Activated CD4-positive, alpha-beta T cell treated with anti-CD3 and anti-CD28 coated beads for 4 hours (primary cell): Measurements from ENCODE around the gene CEACAM21.
"Not testable (repeated sequence)": the region's sequence is repeated elsewhere in the genome, so short reads cannot be mapped to it uniquely, and the experiment has no call there.

ENCODE experiments used
- DNase-seq, 2 donors: peaks; one replicate each; pipeline ENCODE4 v3.0.0-alpha.2; 2020

Gene CEACAM21

GRCh38 chr19:41551212-41551610, 24.8 kb upstream of the CEACAM21 start:
- DNase-seq, result no peak

DNA sequence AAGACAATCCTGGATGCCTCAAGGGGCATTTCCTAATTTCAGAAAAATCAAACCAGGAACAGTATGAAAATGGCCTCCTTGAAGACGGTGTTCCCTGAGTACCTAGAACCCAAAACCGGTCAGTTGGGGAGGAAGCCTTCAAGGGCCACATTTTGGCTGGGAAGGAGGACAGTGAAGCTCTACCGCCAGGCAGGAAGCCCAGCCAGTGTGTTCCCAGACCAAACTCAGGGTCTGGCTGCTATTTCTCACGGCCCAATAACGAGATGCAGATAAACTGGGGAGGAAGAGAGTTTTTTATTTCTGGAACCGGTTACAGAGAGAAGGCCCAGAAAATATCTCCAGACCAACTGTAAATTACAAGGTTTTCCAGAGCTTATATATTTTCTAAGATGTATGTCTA, 24.3 kb upstream of the CEACAM21 start:
- no peak for DNase-seq

- DNase-seq, result no peak
These were observed 23.4 kb upstream of the CEACAM21 start for GRCh38 chr19:41552558-41552957.

- no peak for DNase-seq
These were observed 22.2 kb upstream of the CEACAM21 start for GRCh38 chr19:41553804-41554203.

DNA sequence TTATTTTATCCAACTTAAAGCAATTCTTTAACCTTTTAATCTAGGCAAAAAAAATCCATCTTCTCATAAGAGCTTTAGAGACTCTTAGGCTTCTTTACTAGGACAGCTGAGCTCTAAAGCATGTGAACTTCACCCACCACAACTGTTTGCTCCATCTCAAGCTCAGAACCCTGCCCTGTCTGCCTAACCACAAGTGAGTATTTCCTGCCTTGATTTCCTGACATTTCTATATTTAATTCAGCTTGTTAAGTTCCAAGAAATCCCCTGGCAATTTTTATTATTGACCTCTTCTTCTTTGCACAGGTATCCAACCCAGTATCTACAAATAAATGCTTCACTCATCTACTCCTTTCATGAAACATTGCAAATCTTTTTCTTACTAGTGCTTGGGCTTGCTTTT, 21.1 kb upstream of the CEACAM21 start:
- no peak for DNase-seq

DNA sequence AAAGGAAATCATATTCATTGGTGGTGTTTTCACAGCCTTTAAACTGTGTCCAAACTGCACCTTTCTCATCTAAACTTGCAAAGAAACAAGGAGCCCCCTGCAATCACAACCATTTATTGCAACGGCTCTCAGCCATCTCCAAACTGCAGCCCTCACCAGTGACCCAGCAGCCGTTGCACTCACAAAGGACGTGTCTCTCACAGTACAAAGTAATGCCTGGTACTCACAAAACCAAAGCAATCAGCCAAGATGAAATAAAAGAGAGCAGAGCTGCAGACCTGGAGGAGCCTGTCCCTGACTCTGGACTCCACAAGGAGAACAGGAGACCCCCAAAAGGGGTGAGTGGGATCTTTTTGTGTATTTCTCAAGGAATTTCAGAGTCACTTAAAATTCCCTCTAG, 20.2 kb upstream of the CEACAM21 start:
- no peak for DNase-seq

DNA sequence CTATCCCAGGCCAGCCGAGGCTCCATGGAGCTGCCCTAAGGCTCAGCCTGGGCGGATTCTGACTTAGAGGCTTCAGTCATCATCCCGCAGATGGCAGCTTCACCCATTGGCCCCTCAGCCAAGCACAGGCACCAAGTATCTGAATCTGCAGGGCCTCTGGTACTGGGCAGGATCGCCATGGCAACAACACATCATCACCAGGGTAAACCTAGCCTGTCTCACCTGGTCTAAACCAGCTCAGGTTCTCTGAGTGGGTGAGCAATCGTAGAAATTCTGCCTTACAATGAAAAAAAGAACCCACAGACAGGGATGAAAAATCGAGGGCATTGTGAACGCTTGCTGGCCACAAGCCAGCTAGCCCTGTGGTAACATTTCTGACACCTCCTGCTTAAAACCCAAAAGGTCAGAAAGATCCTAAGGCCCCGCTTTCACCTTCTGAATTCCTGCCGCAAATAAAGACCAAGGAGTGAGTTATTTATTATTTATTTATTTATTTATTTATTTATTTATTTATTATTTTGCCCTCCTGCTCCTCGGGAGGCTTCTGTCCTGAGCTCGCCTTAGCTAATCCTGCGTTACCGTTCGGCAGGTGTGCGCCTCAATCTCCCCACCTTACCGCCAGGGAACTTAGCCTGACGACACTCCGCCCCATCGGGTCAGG, 12.0 kb upstream of the CEACAM21 start:
- DNase-seq, result peak; percentile 46 to 53

DNA sequence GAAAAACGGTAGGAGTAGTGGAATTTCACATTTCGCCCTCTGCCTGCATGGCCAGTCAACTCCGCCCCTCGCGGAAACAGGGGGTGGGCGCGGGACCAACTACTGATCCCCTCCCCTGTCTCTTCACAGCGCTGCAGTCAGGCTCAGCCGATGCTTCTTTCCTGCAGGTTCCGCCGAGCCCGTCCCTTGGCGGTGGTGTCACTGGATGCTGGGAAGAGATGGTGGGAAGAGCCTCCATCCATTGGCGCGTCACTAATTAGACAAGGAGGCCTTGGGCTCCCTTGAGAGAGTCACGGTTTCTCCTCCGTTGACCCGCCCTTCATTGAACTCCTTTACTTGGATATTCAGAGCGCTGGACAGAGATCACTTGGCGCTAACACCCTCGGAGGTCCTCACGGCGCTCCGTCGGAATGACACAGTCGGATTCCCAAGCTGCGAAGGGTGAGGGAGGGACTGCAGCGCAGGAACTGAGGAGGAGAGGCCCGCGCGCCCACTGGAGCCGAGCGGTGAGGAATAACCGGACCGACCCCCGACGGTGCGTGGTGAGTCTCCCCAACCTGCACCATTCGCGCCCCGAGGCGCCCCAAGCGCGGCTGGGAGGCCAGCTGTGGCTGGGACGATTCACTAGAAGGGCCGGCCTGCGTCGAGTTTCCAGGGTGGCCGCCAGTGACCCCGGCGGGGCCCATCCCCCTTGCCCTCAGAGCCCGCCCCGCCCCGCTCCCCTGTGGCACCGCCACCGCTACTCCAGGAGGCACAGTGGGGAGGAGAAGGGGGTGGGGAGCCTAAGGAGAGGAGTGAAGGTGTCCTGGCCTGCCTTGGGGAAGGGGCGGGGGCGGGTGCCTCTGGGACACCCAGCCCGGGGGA, 11.2 kb upstream of the CEACAM21 start:
- DNase-seq, result no peak

GRCh38 chr19:41565379-41565720, 10.6 kb upstream of the CEACAM21 start:
- DNase-seq, result no peak

DNA sequence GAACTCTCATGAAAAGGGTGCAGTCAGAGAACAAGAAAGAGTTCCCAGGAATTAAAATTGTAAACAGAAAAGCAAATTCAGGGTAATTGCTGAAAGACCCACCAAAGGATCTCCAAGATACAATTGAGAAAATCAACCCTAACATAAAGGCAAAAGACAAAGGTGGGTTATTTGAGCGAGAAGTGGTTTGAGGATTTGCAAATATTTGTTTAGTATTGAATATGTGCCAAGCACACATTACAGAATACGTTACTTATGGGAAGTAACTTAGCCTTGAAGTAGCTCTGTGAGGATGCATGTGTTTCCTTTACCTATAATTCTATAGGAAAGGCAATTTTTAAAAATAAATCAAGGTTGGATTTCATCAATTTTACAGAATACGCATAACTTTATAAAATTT, 10.0 kb upstream of the CEACAM21 start:
- no peak for DNase-seq

DNA sequence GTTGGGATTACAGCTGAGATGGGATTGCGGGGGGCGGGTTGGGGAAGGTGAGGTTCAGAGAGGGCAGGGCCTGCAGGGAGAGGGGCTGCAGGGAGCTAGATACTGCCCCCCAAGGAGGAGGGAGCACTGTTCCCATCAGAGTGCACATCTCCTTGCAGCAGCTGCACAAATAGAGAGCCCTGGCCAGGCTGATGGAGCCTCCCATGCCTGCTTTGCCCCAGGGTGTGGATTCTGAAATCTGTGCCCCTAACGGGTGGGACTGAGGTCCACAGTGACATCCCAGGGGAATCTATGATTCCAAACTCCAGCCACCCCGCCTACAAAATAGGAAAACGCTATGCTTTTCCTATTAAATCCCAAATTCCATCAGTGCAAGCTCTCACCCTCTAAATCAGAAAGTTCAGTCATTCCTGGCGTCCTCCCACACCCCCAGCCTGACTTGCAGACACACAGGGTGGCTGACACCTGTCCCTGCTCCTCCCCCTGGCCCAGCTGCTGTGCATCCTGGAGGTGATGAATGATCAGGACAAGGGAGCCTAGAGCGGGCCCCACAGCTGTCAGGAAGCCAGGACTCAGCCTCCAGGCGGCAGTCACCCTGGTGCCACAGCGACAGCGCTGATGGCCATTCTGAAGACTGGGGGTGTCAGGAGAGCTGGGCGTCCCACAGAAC, 6.3 kb upstream of the CEACAM21 start:
- no peak for DNase-seq

- no peak for DNase-seq
These were observed 5.8 kb upstream of the CEACAM21 start for GRCh38 chr19:41570179-41570578.

GRCh38 chr19:41570639-41571112, 5.3 kb upstream of the CEACAM21 start:
- peak; percentile 83 to 84 for DNase-seq

DNA sequence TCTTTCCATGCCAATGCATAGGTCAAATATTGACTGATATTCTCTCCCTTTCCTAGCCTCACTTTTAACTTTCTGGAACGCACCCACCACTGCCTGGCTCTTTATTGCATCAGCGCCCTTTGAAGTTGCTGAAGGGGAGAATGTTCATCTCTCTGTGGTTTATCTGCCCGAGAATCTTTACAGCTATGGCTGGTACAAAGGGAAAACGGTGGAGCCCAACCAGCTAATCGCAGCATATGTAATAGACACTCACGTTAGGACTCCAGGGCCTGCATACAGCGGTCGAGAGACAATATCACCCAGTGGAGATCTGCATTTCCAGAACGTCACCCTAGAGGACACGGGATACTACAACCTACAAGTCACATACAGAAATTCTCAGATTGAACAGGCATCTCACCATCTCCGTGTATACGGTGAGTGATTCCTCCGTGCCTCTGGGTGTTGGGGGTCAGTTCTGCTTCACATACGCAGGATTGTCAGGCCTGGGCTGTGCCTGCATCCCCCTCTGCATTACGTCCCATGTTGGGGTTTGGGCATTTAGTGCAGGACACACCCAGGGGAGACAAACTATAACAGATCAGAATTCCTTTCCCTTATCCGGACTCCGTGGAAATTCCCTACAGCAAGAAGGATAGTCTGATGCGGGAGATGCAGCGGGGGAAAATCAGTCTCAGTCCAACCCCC, 1.3 kb downstream of the CEACAM21 start:
- no peak for DNase-seq

DNA sequence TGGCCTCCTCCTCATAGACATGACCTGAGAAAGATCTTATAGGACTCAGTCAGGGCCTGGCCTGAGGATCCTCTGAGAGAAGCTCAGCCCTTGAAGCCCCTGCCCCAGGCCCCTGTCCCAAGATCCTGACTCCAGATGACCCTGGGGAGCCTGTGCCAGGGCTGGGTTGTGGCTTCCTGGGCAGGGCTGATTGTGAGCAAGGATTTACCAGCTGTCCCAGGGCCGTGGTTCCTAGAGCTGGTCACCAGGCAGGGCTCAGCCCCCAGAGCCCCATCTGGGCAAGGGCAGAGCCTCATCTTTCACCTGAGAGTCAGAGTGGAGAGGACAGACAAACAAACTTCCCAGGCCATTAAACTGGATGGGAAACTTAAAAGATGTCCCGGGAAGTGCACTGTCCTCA, 1.9 kb downstream of the CEACAM21 start:
- no peak for DNase-seq

- DNase-seq, result no peak
These were observed 2.9 kb downstream of the CEACAM21 start for GRCh38 chr19:41578886-41579285.

GRCh38 chr19:41581068-41581467, 5.1 kb downstream of the CEACAM21 start:
- not testable (repeated sequence) for DNase-seq

GRCh38 chr19:41582577-41583182, 6.7 kb downstream of the CEACAM21 start:
- DNase-seq, result not testable (repeated sequence)

DNA sequence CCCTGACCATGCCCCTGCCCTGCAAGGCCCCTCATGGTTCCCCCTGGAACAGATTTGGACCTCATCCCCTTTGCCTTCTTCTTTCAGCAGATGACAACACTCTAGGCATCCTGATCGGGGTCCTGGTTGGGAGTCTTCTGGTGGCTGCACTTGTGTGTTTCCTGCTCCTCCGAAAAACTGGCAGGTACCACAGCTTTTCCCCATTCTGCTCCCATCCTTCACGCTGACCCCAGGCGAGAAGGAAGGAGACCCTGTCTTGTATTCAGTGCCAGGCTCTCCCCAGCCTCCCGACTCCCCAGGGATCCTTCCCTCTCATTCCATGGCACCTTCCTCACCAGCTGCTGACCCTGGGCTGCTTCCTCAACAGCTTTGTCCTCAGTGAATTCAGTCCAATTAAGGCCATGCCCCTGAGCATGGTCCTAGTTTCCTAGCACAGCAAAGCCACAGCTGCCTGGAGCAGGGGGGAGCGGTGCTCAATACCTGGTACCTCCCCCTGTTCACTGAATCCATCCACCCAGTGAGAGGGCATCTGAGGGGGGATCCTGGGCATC, 8.4 kb downstream of the CEACAM21 start:
- no peak for DNase-seq

DNA sequence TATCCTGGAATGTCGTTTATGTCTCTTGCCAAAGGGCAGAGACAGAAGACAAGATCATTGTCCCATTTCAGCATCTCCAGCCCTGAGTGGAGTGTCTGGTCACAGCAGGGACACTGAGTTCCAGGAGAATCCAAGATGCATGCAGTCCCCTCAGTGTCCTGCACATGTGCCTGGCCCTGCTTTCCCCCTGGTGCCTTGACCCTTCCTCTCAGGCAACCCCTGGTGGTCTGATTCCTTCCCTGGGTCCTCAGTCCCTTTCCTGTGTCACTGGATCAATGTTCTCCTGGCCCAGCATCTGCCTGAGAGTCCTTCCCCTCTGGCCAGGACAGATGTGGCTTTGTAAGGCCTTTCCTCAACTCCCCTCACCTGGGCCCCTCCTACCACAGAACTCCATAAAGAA, 9.0 kb downstream of the CEACAM21 start:
- DNase-seq, result no peak

- no peak for DNase-seq
These were observed 10.1 kb downstream of the CEACAM21 start for GRCh38 chr19:41586064-41586463.

DNA sequence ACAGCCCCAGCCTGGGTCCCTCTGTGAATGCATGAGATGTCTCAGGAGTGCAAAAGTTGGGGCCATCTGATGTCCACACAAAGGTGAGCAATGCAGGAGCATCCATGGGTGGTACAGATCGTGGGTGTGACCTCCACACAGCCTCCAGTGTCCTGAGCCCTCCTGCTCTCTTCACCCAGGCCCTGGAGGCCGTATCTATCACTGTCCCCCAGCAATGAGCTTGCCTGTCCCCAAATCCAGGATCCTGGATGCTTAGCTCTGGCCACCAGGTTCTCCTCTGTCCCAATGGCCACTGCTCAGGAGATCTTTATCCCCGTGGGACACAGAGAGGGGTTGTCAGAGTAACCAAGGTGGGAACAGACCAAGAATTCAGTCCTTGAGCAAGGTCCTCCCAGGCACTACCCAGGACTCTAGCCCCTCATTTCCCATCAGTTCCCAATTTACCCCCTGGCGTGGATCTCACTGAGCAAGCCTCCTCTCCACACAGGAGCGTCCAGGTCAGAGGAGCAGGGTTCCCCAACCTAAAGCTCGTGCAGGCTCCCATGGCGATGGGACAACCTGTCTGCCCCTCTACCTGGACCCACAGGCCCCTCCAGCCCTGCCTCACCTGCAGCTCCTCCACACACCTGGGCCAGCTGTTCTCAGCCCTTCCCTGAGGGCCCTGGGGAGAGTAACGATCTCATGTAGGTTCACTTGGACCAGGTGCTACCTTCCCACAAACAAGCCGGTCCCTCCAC, 11.3 kb downstream of the CEACAM21 start:
- no peak for DNase-seq
